ENCODE measurements around the gene PGA3. TPM values are rescaled to one million over a fixed set of nuclear protein-coding genes. Genes with fewer than 3 reads are reported as not detected.
A peak's percentile ranks its signal among the peaks of the same experiment; 100 is the strongest.
"Not testable (repeated sequence)": the region's sequence is repeated elsewhere in the genome, so short reads cannot be mapped to it uniquely, and the experiment has no call there.

Gene PGA3
- total and polyA plus RNA-seq, 5 experiments from 2014 or later: not detected

DNA sequence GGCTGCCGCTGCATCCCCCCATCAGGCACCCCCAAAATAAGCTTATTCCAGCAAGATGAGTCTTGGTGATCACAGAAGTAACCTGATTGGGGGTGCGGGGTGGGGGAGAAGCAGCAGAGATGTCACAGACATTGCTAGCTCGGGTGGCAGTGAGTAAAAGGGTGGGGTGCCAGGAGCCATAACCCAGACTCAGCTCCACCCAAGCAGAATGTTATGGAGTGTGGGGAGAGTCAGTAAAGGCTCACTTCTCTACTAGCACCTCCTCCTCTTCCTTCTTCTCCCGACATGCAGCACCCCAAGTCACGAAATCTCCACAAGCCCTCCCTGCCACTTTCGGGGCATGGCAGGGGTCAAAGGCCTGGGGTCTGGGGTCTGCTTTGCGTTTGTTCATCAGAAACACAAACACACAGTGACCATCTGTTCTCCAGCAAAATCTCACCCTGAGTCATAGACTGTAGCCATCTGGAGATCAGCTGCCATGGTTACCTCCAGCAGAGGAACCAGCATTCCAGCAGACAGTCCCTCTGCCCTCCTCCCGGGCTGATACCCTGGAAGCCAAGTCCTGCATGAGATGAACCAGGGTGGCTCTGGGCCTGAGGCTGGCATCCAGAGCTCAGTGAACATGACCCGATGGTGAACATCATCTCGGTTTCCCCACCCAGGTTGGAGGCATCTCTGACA, 42.1 kb downstream of the PGA3 start:
- H3K36me3 Mint-ChIP-seq, H3K27me3 Mint-ChIP-seq, H3K27ac Mint-ChIP-seq, DNase-seq, H3K4me3 Mint-ChIP-seq, POLR2A ChIA-PET, ATAC-seq, H3K4me1 Mint-ChIP-seq, H3K9me3 Mint-ChIP-seq: not testable (repeated sequence)

DNA sequence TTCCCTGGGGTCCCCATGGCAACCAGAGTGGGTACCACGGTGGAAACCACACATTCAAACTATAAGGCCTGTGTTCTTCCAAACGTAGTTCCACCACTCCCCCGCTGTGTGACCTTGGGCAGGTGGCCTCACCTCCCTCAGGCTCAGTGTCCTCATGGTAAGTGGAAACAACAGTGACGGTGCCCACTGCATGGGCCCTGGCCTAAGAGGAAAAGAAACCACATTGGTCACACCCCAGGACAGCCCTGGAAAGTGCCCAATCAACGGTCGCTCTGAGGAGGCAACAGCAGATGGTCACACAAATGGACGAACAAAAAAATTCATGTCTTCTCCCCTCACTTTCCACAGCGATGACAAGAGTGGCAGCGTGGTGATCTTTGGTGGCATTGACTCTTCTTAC, 44.8 kb downstream of the PGA3 start:
- H3K4me1 Mint-ChIP-seq, POLR2A ChIA-PET, H3K27me3 Mint-ChIP-seq, H3K9me3 Mint-ChIP-seq, ATAC-seq, H3K4me3 Mint-ChIP-seq, H3K36me3 Mint-ChIP-seq, DNase-seq, H3K27ac Mint-ChIP-seq: not testable (repeated sequence)

DNA sequence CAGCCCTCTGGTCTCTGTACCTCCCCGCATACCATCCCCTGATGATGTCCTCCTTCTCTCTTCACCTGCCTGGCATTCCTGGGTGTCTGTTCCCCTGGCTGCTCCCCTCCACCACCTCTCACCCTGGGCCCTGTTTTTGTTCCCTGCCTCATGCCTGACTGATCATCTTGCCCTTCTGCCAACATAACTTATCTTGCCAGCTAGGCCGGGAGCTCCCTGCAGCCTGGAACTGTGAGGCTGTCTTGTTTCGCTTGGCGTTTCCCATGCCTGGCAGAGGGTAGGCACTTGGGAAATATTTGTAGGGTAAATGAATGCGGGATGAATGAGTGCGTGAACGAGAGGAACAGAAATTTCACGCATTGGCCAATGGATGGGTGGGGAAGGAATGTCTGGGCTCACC, 45.9 kb downstream of the PGA3 start:
- H3K27ac Mint-ChIP-seq: peak overlapping the region in 1 of 10 donors; percentile 42
- H3K36me3 Mint-ChIP-seq, H3K4me1 Mint-ChIP-seq, POLR2A ChIA-PET, H3K9me3 Mint-ChIP-seq, H3K4me3 Mint-ChIP-seq, ATAC-seq, DNase-seq, H3K27me3 Mint-ChIP-seq: not testable (repeated sequence)

DNA sequence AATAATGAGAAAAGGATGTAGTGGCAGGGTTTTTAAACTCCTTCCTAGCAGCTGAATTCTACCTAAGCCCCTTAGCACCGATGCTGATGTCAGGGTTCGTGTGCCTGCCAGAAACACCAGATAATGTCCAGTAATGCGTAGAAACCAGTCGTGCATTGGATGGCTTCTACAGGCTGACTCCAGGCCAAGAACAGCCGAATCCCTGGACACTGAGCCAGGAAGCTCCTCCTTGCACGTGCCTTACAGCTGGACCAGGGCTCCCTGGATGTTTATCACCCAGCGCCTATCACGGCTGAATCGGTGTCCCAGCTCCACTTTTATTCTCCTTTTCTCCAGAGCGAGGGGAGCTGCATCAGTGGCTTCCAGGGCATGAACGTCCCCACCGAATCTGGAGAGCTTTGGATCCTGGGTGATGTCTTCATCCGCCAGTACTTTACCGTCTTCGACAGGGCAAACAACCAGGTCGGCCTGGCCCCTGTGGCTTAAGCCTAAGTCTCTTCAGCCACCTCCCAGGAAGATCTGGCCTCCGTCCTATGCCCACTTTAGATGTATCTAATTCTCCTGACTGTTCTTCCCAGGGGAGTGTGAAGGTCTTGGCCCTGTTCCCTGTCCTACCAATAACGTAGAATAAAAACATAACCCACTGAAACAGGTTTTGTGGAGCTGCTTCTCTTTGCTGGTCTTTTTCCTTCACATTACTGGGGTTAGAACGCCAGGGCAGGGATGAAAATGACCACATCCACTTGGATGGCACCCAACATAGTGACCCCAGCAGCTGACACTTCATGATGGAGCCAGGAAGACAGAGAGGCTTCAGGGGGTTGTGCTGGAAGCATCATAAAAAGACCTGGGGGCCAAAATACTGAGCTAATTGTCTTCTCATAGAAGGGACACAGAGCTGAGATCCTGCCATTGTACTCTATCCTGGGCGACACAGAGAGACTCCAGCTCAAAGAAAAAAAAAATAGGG, 47.8 kb downstream of the PGA3 start:
- H3K4me1 Mint-ChIP-seq, ATAC-seq, POLR2A ChIA-PET, H3K4me3 Mint-ChIP-seq, H3K36me3 Mint-ChIP-seq, H3K27ac Mint-ChIP-seq, DNase-seq, H3K9me3 Mint-ChIP-seq, H3K27me3 Mint-ChIP-seq: not testable (repeated sequence)

DNA sequence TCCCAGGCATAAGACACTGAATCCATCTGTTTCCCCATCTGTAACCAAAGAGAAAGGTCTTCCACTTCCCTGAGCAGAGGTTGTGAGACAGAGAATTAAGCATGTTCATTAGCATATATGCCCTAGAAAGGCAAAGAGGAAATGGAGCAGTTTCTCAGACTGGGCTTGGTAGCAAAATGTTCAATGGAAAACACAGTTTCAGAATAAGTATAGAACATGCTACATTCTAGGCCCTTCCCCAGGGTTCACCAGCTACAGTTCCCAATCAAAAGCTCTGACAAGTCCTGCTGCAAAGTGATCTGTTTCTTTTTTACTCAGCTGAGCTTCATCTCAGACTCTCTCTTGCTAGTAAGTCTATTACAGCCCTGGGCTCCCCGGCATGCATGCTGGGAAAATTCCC, 49.0 kb downstream of the PGA3 start:
- ATAC-seq, H3K9me3 Mint-ChIP-seq, H3K4me1 Mint-ChIP-seq, H3K36me3 Mint-ChIP-seq, DNase-seq, H3K27me3 Mint-ChIP-seq, H3K4me3 Mint-ChIP-seq, H3K27ac Mint-ChIP-seq, POLR2A ChIA-PET: not testable (repeated sequence)

DNA sequence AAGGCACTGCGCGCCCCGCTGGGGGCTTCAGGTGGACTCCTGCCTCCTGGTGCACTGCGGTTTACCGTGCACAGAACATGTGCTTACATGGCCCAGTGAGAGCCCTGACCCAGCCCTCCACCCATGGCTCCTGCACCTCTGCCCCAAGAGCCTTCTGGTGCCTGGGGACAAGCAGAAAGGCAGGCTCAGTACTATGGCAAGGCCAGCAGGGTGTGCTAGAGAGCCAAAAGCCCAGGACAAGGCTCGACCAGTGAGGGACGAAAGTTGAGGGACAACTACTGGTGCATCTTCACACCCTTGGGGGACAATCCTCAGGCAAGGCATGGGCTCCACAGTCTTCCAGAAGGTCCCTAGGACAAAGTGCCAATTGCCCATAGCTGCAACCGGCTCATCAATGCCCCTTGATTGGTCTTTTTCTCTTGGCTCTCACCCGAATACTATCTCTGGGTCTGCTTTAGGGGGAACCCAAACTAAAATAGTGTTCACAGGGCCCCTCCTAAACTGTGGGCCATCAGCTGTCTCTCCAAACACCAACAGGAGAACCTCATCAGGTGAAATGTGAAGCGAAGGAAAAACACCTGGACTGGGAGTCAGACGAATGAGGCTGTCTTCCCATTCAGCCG, 51.2 kb downstream of the PGA3 start:
- Mint-ChIP-seq H3K4me3 (no peak overlapping the region), H3K4me1 (no peaks in the 10 kb centered on the region), H3K9me3 (no peaks in the 10 kb centered on the region), H3K27ac (no peak overlapping the region), H3K27me3 (no peaks in the 10 kb centered on the region), H3K36me3 (no peaks in the 10 kb centered on the region)
- DNase-seq (peak; percentile 37 to 76 (median 53)), ATAC-seq (peak; percentile 79 to 95)
- POLR2A ChIA-PET: no interaction called here

DNA sequence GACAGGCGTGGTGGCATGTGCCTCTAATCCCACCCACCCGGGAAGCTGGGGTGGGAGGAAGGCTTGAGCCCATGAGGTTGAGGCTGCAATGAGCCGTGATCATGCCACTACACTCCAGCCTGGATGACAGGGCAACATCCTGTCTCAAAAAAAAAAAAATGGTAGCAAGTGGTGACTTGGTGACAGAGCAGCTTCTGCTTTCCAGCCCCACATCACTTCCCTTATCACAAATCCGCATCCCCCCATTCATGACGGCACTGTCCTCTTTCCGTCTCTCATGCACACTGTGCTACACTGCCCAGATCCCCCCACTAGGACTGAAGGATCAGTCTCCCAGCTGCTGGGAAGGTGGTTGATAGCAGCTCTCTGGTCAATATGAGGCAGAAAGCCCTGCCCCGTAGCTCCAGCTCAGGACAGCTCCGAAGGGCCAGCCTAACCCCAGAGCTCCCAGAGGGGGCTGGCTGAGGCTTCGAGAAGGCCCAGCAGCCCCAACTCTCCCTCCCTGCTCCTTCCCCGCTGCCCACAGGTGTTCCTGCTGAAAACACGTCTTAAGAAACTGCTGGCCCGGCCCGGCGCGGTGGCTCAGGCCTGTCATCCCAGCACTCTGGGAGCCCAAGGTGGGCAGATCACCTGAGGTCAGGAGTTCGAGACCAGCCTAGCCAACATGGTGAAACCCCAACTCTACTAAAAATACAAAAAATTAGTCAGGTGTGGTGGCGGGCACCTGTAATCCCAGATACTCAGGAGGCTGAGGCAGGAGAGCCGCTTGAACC, 53.6 kb downstream of the PGA3 start:
- POLR2A ChIA-PET: interaction anchor here (1.1 kb wide), 1 partner anchor 76 kb away, joined by 3 read pairs; the partner anchor contains the start of genes DDB1 and TKFC
- no peaks in the 10 kb centered on the region for H3K9me3 Mint-ChIP-seq
- H3K4me1 Mint-ChIP-seq: no peaks in the 10 kb centered on the region
- H3K4me3 Mint-ChIP-seq: no peak overlapping the region
- H3K36me3 Mint-ChIP-seq: no peaks in the 10 kb centered on the region
- ATAC-seq: no peak
- H3K27ac Mint-ChIP-seq: peak overlapping the region in 1 of 10 donors; percentile 67
- no peaks in the 10 kb centered on the region for H3K27me3 Mint-ChIP-seq
- no peak for DNase-seq

DNA sequence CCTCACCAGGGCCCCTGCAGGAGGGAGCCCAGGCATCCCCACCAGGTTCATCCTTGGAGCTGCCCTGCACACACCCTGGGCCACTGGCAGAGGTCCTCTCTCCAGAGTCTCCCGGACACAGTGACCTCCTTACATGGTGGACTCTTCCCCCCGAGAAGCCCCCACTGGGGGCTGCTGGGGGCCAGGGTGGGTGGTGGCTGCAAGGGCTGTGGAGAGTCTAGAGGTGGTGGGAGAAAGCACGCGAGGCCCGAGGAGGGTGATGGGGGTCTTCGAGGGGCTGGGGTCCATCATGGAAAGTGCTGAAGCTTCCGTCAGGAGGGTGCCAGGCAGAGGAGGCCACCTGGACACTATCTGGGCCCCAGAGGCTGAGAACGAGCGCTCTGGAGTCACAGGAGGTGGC, 55.2 kb downstream of the PGA3 start:
- no peaks in the 10 kb centered on the region for H3K4me1 Mint-ChIP-seq
- H3K27ac Mint-ChIP-seq: no peak overlapping the region
- ATAC-seq (no peak), DNase-seq (no peak)
- H3K27me3 Mint-ChIP-seq: no peaks in the 10 kb centered on the region
- H3K36me3 Mint-ChIP-seq: no peaks in the 10 kb centered on the region
- H3K9me3 Mint-ChIP-seq: no peaks in the 10 kb centered on the region
- POLR2A ChIA-PET: no interaction called here
- H3K4me3 Mint-ChIP-seq: no peak overlapping the region

DNA sequence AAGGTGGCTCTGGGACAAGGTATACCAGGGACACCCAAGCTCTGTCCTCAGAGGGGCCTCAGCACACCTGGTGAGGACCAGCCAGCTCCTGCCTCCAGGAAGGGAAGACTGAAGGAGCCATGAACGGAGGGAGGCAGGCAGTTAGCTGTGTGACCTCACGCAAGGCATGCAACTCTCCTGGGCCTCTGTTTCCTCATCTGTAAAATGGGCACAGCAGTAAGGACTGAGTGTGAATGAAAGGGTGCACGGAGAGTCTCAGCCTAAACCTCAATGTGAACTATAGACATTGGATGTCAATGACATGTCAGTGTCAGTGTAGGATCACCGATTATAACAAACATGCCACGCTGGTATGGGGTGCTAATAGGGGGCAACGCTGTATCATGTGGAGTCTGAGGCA, 56.0 kb downstream of the PGA3 start:
- Mint-ChIP-seq H3K36me3 (no peaks in the 10 kb centered on the region), H3K9me3 (no peaks in the 10 kb centered on the region), H3K4me1 (no peaks in the 10 kb centered on the region), H3K27me3 (no peaks in the 10 kb centered on the region), H3K4me3 (no peak overlapping the region), H3K27ac (no peak overlapping the region)
- ATAC-seq (no peak), DNase-seq (no peak)
- POLR2A ChIA-PET: no interaction called here

Other genes with a start within 250 kb of the PGA3 start
- gene CD6, start 231.8 kb upstream of the PGA3 start, total RNA-seq: 100 to 1,000 TPM; 384 to 405 TPM
- gene CD6, start 231.8 kb upstream of the PGA3 start, polyA plus RNA-seq: 100 to 1,000 TPM; 150 to 199 (median 153) TPM
- gene CD5, start 101.0 kb upstream of the PGA3 start, total RNA-seq: 100 to 1,000 TPM; 165 to 174 TPM
- gene CD5, start 101.0 kb upstream of the PGA3 start, polyA plus RNA-seq: 100 to 1,000 TPM; 136 to 227 (median 192) TPM
- gene VPS37C, start 42.1 kb upstream of the PGA3 start, total RNA-seq: 1 to 10 TPM; 5.4 to 6.3 TPM
- gene VPS37C, start 42.1 kb upstream of the PGA3 start, polyA plus RNA-seq: 1 to 10 TPM in 1 of 3 donors, under 1 TPM in 2; 0.62 to 1.3 (median 0.86) TPM
- not detected for gene PGA4, start 18.8 kb downstream of the PGA3 start, total RNA-seq
- not detected for gene PGA4, start 18.8 kb downstream of the PGA3 start, polyA plus RNA-seq
- not detected for gene PGA5, start 37.7 kb downstream of the PGA3 start, total RNA-seq
- gene PGA5, start 37.7 kb downstream of the PGA3 start, polyA plus RNA-seq: not detected
- gene VWCE, start 91.8 kb downstream of the PGA3 start, total RNA-seq: under 1 TPM; 0.94 to 0.99 TPM
- gene VWCE, start 91.8 kb downstream of the PGA3 start, polyA plus RNA-seq: not detected
- gene DDB1, start 129.6 kb downstream of the PGA3 start, total RNA-seq: 100 to 1,000 TPM; 181 to 184 TPM
- gene DDB1, start 129.6 kb downstream of the PGA3 start, polyA plus RNA-seq: 100 to 1,000 TPM; 105 to 125 (median 124) TPM
- gene TKFC, start 129.7 kb downstream of the PGA3 start, total RNA-seq: 10 to 100 TPM; 34.3 to 36.1 TPM
- 10 to 100 TPM; 18.3 to 25.3 (median 18.4) TPM for gene TKFC, start 129.7 kb downstream of the PGA3 start, polyA plus RNA-seq
- 10 to 100 TPM; 42.9 to 52.3 TPM for gene CYB561A3, start 158.4 kb downstream of the PGA3 start, total RNA-seq
- gene CYB561A3, start 158.4 kb downstream of the PGA3 start, polyA plus RNA-seq: 10 to 100 TPM; 54.5 to 69.3 (median 58.4) TPM
- gene TMEM138, start 158.9 kb downstream of the PGA3 start, total RNA-seq: 10 to 100 TPM; 71.6 to 77.5 TPM
- gene TMEM138, start 158.9 kb downstream of the PGA3 start, polyA plus RNA-seq: 10 to 100 TPM; 44.8 to 49.7 (median 47.0) TPM
- gene TMEM216, start 189.1 kb downstream of the PGA3 start, total RNA-seq: 10 to 100 TPM; 17.4 to 20.3 TPM
- gene TMEM216, start 189.1 kb downstream of the PGA3 start, polyA plus RNA-seq: 10 to 100 TPM; 35.4 to 43.0 (median 42.6) TPM
- gene CPSF7, start 226.5 kb downstream of the PGA3 start, total RNA-seq: 100 to 1,000 TPM; 155 to 175 TPM
- 10 to 100 TPM; 20.6 to 34.8 (median 26.0) TPM for gene CPSF7, start 226.5 kb downstream of the PGA3 start, polyA plus RNA-seq
- gene SDHAF2, start 226.6 kb downstream of the PGA3 start, total RNA-seq: 10 to 100 TPM; 63.3 to 72.5 TPM
- 100 to 1,000 TPM in 1 of 3 donors, 10 to 100 TPM in 2; 92.1 to 118 (median 97.8) TPM for gene SDHAF2, start 226.6 kb downstream of the PGA3 start, polyA plus RNA-seq